GM21528 (cell line): ENCODE measurements around the gene NELFCD.
"Not testable (repeated sequence)": the region's sequence is repeated elsewhere in the genome, so short reads cannot be mapped to it uniquely, and the experiment has no call there.

Experiments
- ATAC-seq: cut with Tn5 transposase; IDR thresholded peaks from one replicate; pipeline ENCODE4 v1.9.1; 2021; ENCODE audit warnings: mild to moderate bottlenecking, moderate library complexity; ENCODE audit not compliant: unreplicated experiment, low FRiP score

The NELFCD gene, protein sequence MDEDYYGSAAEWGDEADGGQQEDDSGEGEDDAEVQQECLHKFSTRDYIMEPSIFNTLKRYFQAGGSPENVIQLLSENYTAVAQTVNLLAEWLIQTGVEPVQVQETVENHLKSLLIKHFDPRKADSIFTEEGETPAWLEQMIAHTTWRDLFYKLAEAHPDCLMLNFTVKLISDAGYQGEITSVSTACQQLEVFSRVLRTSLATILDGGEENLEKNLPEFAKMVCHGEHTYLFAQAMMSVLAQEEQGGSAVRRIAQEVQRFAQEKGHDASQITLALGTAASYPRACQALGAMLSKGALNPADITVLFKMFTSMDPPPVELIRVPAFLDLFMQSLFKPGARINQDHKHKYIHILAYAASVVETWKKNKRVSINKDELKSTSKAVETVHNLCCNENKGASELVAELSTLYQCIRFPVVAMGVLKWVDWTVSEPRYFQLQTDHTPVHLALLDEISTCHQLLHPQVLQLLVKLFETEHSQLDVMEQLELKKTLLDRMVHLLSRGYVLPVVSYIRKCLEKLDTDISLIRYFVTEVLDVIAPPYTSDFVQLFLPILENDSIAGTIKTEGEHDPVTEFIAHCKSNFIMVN

DNA sequence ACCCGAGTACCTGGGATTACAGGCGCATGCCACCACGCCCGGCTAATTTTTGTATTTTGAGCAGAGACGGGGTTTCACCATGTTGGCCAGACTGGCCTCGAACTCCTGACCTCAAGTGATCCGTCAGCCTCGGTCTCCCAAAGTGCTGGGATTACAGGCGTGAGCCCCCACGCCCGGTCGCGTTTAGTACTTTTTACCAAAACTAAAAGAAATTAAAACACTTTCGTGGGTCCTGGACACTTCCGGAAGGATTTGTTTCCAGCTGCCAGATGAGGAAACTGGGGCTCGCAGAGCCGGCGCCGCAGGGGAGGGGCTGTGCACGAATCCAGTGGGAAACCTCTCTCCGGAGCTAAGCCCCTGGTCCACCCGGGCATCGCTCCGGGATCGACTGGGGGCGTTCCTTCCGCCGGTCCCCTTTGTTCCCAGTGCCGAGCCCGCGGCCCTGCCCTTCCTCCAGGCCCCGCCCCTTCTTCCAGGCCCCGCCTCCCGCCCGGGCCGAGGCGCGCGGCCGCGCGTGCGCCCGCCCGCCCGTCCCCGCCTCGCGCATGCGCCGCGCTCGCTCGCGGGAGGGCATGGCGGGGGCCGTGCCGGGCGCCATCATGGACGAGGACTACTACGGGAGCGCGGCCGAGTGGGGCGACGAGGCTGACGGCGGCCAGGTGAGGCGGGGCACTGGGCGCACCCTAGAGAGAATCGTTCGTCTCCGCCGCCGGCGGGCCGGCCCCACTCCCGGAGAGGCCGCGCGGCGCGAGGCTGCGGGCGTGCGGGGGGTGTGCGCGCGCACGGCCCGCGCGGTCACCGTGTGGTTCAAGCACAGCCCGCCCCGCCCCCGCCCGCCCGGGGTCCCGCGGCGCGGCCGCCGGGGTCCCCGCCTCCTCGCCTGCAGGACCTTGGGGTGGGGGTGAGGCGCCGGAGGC lies at the start of gene NELFCD:
NELFCD (plus strand) TSS at position 546 of the 917 bp plus-strand sequence; CDS start at position 600, 54 bp downstream.
- ATAC-seq, result peak; percentile 75

DNA sequence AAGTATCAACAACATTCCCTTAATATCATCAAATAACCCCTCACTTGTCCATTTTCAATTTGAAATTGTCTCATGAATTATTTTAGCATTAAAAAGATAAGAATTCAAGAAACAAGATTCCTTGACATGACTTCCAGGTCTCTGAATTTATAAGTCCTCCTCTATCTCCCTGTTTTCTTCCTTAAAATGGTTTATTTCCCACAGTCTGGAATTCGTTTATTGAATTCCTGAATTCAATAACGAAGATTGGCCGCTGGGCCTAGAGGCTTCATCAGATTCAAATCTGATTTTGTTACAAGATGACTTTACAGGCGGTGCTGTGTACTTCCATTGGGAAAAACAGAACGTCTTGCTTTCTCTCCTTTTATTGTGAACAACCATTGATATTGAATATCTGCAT lies 48.9 kb upstream of the NELFCD start:
- no peak for ATAC-seq

DNA sequence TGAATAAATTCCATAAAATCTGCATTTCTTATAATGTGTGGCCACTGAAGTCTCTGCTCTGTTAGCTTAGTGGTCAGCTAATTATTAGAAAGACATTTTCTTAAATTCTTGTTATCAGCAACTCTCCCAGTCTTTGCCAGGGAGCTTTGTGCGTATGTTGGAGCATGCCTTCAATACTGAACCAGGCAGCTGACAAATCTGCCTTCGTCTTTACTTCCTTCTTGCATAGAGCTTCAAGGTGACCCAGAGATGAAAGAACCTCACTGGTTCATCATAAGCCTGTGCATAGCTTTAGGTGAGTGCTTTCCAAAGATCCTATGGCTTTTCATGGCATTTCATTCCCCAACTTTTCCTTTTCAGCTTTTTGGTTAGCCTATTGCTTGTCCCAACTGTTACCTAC lies 43.0 kb upstream of the NELFCD start:
- ATAC-seq, result no peak

DNA sequence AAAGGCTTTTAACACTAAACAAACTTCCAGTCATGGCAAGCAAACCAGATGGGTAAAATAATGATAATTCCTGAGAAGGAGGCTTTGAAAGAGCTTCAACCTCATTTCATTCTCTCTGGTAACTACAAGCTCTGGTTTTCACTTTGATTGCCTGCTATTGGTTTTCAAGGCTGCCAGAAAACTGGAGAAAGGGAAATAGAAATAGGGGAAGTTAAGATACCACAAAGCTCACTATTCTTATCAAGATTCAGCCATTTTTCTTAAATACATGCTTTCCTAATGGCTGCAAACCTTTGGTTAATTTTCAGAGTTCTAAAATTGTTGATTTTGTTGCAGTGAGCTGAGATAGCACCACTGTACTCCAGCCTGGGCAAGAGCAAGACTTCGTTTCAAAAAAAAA lies 42.5 kb upstream of the NELFCD start:
- no peak for ATAC-seq

DNA sequence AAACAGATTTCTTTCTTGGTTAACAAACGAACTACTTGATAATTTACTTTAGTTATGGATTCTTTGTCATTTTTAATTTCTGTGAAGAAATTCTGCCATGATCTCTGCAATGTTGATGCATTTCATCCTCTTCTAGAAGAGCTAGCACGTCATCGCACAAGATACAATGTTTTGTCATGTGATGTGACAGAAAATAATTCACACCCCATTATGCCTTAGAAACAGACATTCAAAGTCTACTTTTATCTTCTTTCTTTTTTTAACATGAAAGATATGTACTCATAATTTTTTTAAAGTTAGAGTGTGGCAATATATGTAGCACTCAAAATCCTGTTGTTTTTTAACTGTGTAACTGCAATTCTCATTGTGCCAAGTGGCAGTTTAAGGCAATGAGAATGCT lies 39.6 kb upstream of the NELFCD start:
- no peak for ATAC-seq

DNA sequence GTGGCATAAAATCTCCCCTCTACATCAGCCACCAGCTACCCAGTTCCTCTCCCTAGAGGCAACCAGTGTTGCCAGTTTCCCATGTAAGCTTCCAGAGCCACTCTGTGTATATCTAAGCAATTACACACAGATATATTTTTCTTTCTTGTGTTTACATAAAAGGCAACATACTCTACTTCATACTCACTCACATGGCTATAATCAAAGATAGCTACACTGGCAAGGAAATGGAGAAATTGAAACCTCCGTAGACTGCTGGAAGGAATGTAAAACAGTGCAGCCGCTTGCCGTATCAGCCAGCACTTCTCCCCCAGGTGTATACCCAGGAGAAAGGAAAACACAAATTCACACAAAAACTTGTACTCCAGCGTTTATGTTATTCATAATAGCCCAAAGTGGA lies 38.5 kb upstream of the NELFCD start:
- ATAC-seq, result no peak

DNA sequence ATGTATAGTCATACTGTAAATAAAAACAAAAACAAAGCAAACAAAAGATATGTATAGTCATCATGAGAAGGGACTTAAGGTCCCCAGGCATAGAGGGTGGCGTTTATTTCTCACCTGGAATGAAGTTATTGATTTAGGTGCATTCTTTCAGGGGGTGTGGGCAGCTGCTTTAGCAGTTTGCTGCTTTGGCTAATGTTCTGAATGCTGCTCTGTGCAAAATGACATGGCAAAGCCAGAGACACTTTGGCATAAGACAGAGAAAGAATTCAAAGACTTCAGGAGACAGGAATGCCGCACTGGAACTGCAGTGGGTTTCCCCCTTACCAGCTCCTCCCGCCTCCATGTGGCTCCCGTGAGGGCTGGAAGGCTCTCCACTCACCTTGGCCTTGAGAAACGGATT lies 36.4 kb upstream of the NELFCD start:
- no peak for ATAC-seq

DNA sequence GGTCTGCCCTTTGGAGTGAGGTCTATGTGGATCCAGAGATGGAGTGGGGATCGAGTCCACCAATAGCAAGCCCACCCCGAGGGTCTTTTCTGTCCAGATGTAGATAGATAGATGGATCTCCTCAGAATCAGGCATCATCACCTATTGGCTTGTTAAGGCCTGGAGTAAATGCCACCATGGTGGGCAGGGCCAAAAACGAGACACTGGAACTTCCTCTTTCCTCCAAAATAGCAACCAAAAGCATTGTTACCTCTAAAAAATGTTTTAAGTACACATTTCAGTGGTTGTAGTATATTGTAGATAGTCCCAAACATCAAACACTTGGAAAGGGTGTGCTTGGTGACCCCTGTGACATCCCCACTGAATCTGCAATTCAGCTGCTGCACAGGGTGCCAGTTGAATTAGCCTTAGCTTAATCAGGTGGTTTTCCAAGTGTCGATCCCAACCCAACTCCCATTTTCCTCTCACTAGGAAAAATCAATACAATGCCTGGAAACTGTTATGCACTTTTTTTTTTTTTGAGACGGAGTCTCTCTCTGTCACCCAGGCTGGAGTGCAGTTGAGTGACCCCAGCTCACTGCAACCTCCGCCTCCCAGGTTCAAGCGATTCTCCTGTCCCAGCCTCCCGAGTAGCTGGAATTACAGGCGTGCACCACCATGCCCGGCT lies 35.0 kb upstream of the NELFCD start:
- ATAC-seq, result no peak

DNA sequence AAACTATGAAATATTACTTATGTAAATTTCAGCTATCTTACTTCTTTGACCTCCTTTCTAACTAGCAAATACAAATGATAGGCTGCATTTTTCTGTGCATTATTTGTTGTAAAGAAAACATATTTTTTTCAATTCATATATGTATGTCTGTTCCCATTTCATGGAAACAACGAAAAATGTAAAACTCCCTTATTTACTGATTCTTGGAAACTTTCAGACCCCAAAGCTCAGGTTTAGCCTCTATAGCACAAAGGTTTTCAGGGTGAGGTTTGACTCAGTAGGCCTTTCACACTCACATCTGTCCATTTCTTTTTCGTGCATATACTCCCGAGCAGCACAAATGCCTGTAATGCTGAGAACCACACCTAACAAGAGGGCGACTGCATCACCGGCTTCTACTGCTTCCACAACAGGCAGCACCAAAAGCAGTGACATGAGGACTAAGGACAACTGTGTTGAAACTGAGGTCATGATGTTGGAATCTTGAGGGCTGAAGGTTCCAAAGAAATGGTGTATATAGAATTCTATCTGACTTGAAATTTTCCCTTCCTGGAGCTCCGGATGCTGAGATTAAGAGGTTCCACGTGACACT lies 33.2 kb upstream of the NELFCD start:
- not testable (repeated sequence) for ATAC-seq

DNA sequence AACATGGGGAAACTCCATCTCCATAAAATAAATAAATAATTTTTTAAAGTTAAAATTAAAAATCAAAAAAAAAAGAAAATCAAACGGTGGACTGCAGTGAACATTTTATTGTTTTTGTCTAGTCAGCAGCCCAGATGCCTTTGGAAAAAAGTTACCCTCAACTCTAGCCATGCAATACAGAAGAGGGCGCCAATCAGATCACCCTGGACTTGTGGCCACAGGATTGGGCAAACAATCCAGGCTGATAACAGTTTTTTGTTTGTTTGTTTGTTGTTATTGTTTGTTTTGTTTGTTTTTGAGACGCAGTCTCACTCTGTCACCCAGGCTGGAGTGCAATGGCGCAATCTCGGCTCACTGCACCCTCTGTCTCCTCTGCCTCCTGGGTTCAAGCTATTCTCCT lies 30.5 kb upstream of the NELFCD start:
- no peak for ATAC-seq

DNA sequence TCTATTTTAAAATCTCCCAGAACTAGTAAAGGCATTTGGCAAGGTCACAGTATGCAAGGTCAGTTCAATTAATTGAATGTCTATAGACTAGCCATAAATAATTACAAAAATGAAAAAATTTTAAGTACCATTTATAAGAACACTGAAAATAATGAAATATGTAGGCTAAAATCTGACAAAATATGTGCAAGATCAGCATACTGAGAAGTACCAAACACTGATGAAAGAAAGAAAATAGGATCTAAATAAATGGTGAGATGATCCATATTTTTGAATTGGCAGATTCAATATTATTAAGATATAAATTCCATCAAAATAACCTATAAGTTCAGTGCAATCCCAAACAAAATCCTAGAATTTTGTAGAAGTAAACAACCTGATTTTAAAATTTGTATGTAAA lies 28.0 kb upstream of the NELFCD start:
- no peak for ATAC-seq

DNA sequence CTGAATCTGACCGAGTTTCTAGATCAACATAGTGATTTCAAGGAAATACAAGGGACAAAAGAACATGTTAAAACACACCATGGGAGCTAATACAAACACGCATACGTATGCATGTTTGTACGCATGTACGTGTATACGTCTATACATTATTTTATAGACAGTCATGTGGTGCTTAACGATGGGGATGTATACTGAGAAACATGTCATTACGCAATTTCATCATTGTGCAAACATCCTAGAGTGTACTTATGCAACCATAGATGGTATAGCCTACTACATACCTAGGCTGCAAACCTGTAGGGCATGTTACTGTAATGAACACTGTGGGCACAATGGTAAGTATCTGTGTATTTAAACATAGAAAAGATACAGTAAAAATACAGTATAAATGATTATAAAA lies 25.0 kb upstream of the NELFCD start:
- ATAC-seq, result no peak

DNA sequence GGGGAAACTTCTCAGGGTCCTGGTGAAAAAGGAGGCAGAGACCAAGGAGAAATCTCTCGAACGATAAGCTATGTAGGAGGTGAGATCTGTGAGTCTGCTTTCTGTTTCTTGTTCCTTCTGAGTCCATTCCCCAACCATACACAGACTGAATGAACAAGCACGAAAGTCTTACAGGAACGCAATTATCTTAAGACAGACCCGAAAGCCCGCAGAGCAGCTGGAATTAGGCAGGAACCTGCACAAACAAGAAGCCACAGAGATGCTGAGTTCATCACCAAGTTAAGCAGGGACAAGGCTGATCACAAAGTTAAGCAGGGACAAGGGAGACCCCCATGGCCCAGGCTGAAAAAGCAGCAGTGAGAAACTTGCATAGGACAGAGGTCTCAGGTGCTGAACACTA lies 21.4 kb upstream of the NELFCD start:
- ATAC-seq, result no peak

DNA sequence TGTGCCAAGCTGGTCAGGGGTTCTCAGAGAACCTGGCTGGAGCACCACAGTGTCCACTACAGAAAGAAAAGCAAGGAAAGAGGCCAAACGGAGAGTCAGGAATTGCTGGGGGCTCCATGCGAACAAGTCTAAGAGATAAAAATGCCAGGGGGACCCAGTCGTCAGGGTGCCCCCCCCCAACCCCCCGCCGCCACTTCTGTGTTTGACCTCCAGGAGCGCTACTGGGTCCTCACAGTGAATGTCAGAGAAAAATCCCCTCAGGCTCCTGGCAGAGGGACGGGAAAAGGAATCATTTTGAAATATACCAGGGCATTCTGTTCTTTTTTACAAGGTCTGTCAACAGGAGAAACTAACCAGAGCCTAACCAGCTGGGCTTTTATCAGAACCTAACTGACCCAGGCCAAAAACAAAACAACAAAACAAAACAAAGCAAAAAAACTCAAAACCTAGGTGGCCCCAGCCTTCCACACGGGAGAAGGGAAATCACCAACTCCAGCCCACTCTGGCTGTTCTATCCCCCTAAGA lies 17.9 kb upstream of the NELFCD start:
- no peak for ATAC-seq

DNA sequence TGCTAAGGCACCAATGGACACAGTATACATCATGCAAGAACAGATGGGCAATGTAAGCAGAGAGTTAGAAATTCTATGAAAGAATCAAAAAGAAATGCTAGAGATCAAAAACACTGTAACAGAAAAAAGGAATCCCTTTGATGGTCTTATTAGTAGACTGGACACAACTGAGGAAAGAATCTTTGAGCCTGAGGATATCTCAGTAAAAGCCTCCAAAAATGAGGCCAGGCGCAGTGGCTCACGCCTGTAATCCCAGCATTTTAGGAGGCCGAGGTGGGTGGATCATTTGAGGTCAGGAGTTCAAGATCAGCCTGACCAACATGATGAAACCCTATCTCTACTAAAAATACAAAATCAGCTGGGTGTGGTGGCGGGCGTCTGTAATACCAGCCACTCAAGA lies 17.1 kb upstream of the NELFCD start:
- not testable (repeated sequence) for ATAC-seq

DNA sequence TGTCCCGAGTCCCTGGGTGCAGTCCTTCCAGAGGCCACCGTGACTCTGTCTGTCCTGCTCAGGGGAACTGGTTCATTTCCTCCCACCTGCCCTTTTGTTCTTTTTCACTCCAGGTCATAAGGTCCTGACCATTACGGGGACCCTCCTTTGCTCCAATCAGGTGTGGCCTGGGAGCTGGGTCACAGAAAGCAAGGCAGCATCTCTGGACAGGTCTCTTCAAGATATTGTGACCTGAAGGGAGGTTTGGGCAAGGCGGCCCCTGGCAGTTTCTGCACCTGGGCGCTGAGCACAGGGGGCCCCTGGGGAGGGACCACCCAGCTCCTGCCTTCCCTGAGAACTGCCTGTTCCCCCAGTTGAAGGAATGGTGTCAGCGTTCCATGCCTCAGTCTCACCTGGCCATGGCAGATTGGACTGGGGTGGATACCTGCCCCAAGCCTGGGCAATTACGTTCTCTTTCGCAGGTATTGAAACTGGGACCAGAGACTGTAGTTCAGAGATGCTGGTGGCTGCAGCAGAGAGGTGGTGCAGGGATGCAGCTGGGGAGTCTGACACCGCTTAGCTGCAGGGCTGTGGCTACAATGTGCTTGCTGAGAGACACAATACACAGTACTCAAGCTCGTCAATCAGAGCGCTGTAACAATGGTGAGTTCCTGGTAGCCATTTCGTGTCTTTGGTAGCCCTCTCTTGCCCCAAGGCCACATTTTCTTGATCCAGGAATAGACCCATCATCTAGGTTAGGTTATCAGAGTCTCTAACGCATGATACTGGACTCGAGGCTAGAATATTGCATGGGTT lies 15.6 kb upstream of the NELFCD start:
- no peak for ATAC-seq

DNA sequence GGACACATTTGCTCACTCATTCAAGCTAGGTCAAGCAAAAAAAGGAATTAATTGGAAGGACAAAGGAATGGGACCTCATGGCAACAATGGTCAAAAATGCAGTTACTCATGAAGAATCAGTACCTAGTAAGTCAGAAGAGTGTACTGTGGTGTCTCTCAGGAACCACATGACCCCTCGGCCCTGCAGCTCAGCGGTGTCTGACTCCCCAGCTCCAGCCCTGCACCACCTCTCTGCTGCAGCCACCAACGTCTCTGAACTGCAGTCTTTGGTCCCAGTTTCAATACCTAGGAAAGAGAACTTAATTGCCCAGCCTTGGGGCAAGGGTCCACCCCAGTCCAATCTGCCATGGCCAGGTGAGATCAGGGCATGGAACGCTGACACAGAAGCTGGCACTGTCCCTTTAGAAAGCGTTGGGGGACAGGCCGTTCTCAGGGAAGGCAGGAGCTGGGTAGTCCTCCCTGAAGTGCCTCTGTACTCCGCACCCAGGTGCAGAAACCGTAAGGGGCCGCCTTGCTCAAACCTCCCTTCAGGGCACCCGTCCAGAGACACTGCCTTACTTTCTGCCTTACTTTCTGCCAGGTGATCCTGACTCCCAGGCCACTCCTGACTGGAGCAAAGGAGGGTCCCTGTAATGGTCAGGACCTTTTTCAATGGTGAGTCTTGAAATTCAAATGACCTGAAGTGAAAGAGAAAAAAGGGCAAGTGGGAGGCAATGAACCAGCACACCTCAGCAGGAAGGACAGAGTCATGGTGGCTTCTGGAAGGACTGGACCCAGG lies 13.2 kb upstream of the NELFCD start:
- no peak for ATAC-seq

DNA sequence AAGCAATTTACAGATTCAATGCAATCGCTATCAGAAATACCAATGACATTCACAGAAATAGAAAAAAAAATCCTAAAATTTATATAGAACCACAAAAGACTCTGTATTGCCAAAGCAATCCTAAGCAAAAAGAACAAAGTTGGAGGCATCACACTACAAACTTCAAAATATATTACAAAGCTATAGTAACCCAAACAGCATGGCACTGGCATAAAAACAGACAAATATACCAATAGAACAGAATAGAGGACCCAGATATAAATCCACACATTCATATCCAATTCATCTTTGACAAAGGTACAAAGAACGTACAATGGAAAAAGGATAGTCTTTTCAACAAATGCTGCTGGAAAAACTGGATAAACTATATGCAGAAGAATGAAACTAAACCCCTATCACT lies 11.6 kb upstream of the NELFCD start:
- ATAC-seq, result no peak

DNA sequence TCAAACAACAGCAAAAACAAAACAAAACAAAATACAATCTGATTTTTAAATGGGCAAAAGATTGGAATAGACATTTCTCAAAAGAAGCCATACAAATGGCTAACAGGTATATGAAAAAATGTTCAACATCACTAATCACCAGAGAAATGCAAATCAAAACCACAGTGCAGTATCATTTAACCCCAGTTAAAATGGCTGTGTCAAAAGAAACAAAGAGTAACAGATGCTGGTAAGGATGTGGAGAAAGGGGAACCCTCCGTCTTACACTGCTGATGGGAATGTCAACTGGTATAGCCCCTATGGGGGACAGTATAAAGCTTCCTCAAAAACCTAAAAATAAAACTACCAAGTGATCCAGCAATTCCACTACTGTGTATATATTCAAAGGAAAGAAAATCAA lies 10.9 kb upstream of the NELFCD start:
- no peak for ATAC-seq
